ENCODE results near the gene UCP2.

- TF ChIP-seq CTCF (IDR thresholded peaks at IDR 0.05; ENCODE audit: low read depth, low read length, poor library complexity, severe bottlenecking) (no peak), EZH2phosphoT487 (IDR thresholded peaks at IDR 0.05; ENCODE audit: borderline replicate concordance, low read length) (no peak)
These were observed 33.4 kb downstream of the UCP2 start for GRCh38 chr11:73949246-73949645.

All from DOHH2 (cell line).